ENCODE data around the gene C16orf86. TPM values are rescaled to one million over a fixed set of nuclear protein-coding genes. Genes with fewer than 3 reads are reported as not detected.
"Not testable (repeated sequence)": the region's sequence is repeated elsewhere in the genome, so short reads cannot be mapped to it uniquely, and the experiment has no call there.

The C16orf86 gene
- total RNA-seq, 1 donor from 2014 or later: 3.7 TPM

- DNase-seq (ENCODE audit: low read depth, low spot score): not testable (repeated sequence)
These were observed 27.1 kb downstream of the C16orf86 start for GRCh38 chr16:67693517-67694285.

- no peak for DNase-seq (ENCODE audit: low read depth, low spot score)
These were observed 28.0 kb downstream of the C16orf86 start for GRCh38 chr16:67694611-67695010.

GRCh38 chr16:67697422-67698185 is 31.0 kb downstream of the C16orf86 start:
- DNase-seq (ENCODE audit: low read depth, low spot score): no peak

- DNase-seq (ENCODE audit: low read depth, low spot score): no peak
These were observed 32.7 kb downstream of the C16orf86 start for GRCh38 chr16:67699265-67699664.

GRCh38 chr16:67701420-67701819 is 34.8 kb downstream of the C16orf86 start:
- no peak for DNase-seq (ENCODE audit: low read depth, low spot score)

- no peak for DNase-seq (ENCODE audit: low read depth, low spot score)
These were observed 35.5 kb downstream of the C16orf86 start for GRCh38 chr16:67702130-67702529.

- DNase-seq (ENCODE audit: low read depth, low spot score): no peak
These were observed 37.0 kb downstream of the C16orf86 start for GRCh38 chr16:67703626-67704025.

GRCh38 chr16:67704110-67704509 is 37.5 kb downstream of the C16orf86 start:
- DNase-seq (ENCODE audit: low read depth, low spot score): no peak

- DNase-seq (ENCODE audit: low read depth, low spot score): no peak
These were observed 40.6 kb downstream of the C16orf86 start for GRCh38 chr16:67707210-67707609.

- no peak for DNase-seq (ENCODE audit: low read depth, low spot score)
These were observed 41.2 kb downstream of the C16orf86 start for GRCh38 chr16:67707790-67708189.

- no peak for DNase-seq (ENCODE audit: low read depth, low spot score)
These were observed 41.8 kb downstream of the C16orf86 start for GRCh38 chr16:67708368-67708771.

- no peak for DNase-seq (ENCODE audit: low read depth, low spot score)
These were observed 42.4 kb downstream of the C16orf86 start for GRCh38 chr16:67709050-67709449.

- no peak for DNase-seq (ENCODE audit: low read depth, low spot score)
These were observed 44.0 kb downstream of the C16orf86 start for GRCh38 chr16:67710607-67711006.

GRCh38 chr16:67713647-67714273 is 47.1 kb downstream of the C16orf86 start:
- no peak for DNase-seq (ENCODE audit: low read depth, low spot score)

GRCh38 chr16:67714522-67714921 is 47.9 kb downstream of the C16orf86 start:
- no peak for DNase-seq (ENCODE audit: low read depth, low spot score)

GRCh38 chr16:67716097-67716496 is 49.5 kb downstream of the C16orf86 start:
- no peak for DNase-seq (ENCODE audit: low read depth, low spot score)

Other genes with a start within 250 kb of the C16orf86 start
- not detected in 2 replicates for gene HSD11B2, start 235.7 kb upstream of the C16orf86 start, total RNA-seq
- 82.2 and 91.8 TPM in 2 replicates for gene ATP6V0D1, start 185.7 kb upstream of the C16orf86 start, total RNA-seq
- not detected in 2 replicates for gene AGRP, start 183.3 kb upstream of the C16orf86 start, total RNA-seq
- gene RIPOR1, start 138.0 kb upstream of the C16orf86 start, total RNA-seq: 45.7 and 54.2 TPM in 2 replicates
- gene CTCF, start 104.3 kb upstream of the C16orf86 start, total RNA-seq: 25.1 and 35.3 TPM in 2 replicates
- gene CARMIL2, start 21.7 kb upstream of the C16orf86 start, total RNA-seq: 0.67 and 0.79 TPM in 2 replicates
- gene ACD, start 6.6 kb upstream of the C16orf86 start, total RNA-seq: 15.3 and 22.5 TPM in 2 replicates
- gene PARD6A, start 5.9 kb upstream of the C16orf86 start, total RNA-seq: 5.5 and 6.1 TPM in 2 replicates
- gene ENKD1, start 64 bp upstream of the C16orf86 start, total RNA-seq: 21.9 and 23.1 TPM in 2 replicates
- 40.6 and 41.6 TPM in 2 replicates for gene GFOD2, start 52.5 kb downstream of the C16orf86 start, total RNA-seq
- gene RANBP10, start 139.7 kb downstream of the C16orf86 start, total RNA-seq: 5.7 and 7.0 TPM in 2 replicates
- gene TSNAXIP1, start 140.1 kb downstream of the C16orf86 start, total RNA-seq: 0.20 and 0.60 TPM in 2 replicates
- 34.2 and 56.6 TPM in 2 replicates for gene THAP11, start 175.5 kb downstream of the C16orf86 start, total RNA-seq
- 230 and 252 TPM in 2 replicates for gene NUTF2, start 180.1 kb downstream of the C16orf86 start, total RNA-seq
- 23.2 and 27.1 TPM in 2 replicates for gene CENPT, start 180.9 kb downstream of the C16orf86 start, total RNA-seq
- gene EDC4, start 206.2 kb downstream of the C16orf86 start, total RNA-seq: 73.7 and 85.2 TPM in 2 replicates
- not detected in 2 replicates for gene NRN1L, start 218.1 kb downstream of the C16orf86 start, total RNA-seq
- 15.3 and 15.4 TPM in 2 replicates for gene PSKH1, start 226.4 kb downstream of the C16orf86 start, total RNA-seq

Data from pulmonary artery endothelial cell (primary cell).